Effector memory CD4-positive, alpha-beta T cell (primary cell): ENCODE results near the gene AAK1.

ENCODE experiments used
- DNase-seq, 3 donors: peaks; one replicate each; pipeline ENCODE4 v3.0.0-alpha.2; 2020
- H3K27ac ChIP-seq: 2 replicates; pipeline ENCODE4 v1.7.0; 2013; ENCODE audit warnings: mild to moderate bottlenecking, low read length, moderate library complexity; ENCODE audit not compliant: insufficient read depth, poor library complexity, severe bottlenecking
- H3K27me3 ChIP-seq: replicated peaks from 2 replicates; pipeline ENCODE4 v1.7.0; 2013; ENCODE audit warnings: mild to moderate bottlenecking, low read length; ENCODE audit not compliant: insufficient read depth, control insufficient read depth, poor library complexity, severe bottlenecking
- H3K36me3 ChIP-seq: 2 replicates; pipeline ENCODE4 v1.7.0; 2013; ENCODE audit warnings: mild to moderate bottlenecking, low read length, moderate library complexity; ENCODE audit not compliant: control insufficient read depth, insufficient read depth
- H3K4me1 ChIP-seq: 2 replicates; pipeline ENCODE4 v1.7.0; 2013; ENCODE audit warnings: low read length, mild to moderate bottlenecking; ENCODE audit not compliant: control insufficient read depth, insufficient read depth, poor library complexity, severe bottlenecking
- H3K4me3 ChIP-seq: 2 replicates; pipeline ENCODE4 v1.7.0; 2013; ENCODE audit warnings: low read length, low read depth, mild to moderate bottlenecking; ENCODE audit not compliant: insufficient read depth, poor library complexity, severe bottlenecking
- H3K9me3 ChIP-seq: 2 replicates; pipeline ENCODE4 v1.7.0; 2013; ENCODE audit warnings: mild to moderate bottlenecking, low read length, moderate library complexity; ENCODE audit not compliant: control insufficient read depth

The AAK1 gene

GRCh38 chr2:69620870-69621269 lies 22.7 kb downstream of the AAK1 start:
- H3K4me3 ChIP-seq, result no peak overlapping the region
- peaks cover 82% of the 10 kb centered on the region for H3K4me1 ChIP-seq
- H3K27me3 ChIP-seq, result no peaks in the 10 kb centered on the region
- H3K27ac ChIP-seq, result peak overlapping the region; percentile 13
- H3K36me3 ChIP-seq, result no peaks in the 10 kb centered on the region
- H3K9me3 ChIP-seq, result no peaks in the 10 kb centered on the region
- no peak for DNase-seq

GRCh38 chr2:69619725-69620124 lies 23.8 kb downstream of the AAK1 start:
- Histone ChIP-seq H3K9me3 (no peaks in the 10 kb centered on the region), H3K4me3 (peak overlapping the region; percentile 9), H3K27ac (peak overlapping the region; percentile 30), H3K36me3 (peaks cover 4% of the 10 kb centered on the region), H3K4me1 (peaks cover 76% of the 10 kb centered on the region), H3K27me3 (no peaks in the 10 kb centered on the region)
- no peak for DNase-seq

- no peak overlapping the region for H3K27ac ChIP-seq
- H3K27me3 ChIP-seq, result no peaks in the 10 kb centered on the region
- H3K4me1 ChIP-seq, result peaks cover 69% of the 10 kb centered on the region
- peaks cover 18% of the 10 kb centered on the region for H3K36me3 ChIP-seq
- DNase-seq, result no peak
- H3K9me3 ChIP-seq, result no peaks in the 10 kb centered on the region
- no peak overlapping the region for H3K4me3 ChIP-seq
Observed at GRCh38 chr2:69618362-69618761, 25.2 kb downstream of the AAK1 start.

GRCh38 chr2:69617744-69618143 lies 25.8 kb downstream of the AAK1 start:
- no peak for DNase-seq
- Histone ChIP-seq H3K4me1 (peaks cover 66% of the 10 kb centered on the region), H3K4me3 (no peak overlapping the region), H3K36me3 (peaks cover 19% of the 10 kb centered on the region), H3K27ac (no peak overlapping the region), H3K9me3 (no peaks in the 10 kb centered on the region), H3K27me3 (no peaks in the 10 kb centered on the region)

- peak; percentile 17 to 42 (median 37) for DNase-seq
Observed at GRCh38 chr2:69616755-69617154, 26.8 kb downstream of the AAK1 start.

GRCh38 chr2:69615969-69616368 lies 27.6 kb downstream of the AAK1 start:
- Histone ChIP-seq H3K27ac (no peak overlapping the region), H3K9me3 (no peaks in the 10 kb centered on the region), H3K4me3 (no peak overlapping the region), H3K4me1 (peaks cover 52% of the 10 kb centered on the region), H3K36me3 (peaks cover 22% of the 10 kb centered on the region), H3K27me3 (no peaks in the 10 kb centered on the region)
- no peak for DNase-seq

More at GRCh38 chr2:69616755-69617154, 26.8 kb downstream of the AAK1 start:
- Histone ChIP-seq H3K4me1 (peaks cover 60% of the 10 kb centered on the region), H3K36me3 (peaks cover 22% of the 10 kb centered on the region), H3K27ac (no peak overlapping the region), H3K27me3 (no peaks in the 10 kb centered on the region), H3K9me3 (no peaks in the 10 kb centered on the region), H3K4me3 (no peak overlapping the region)

GRCh38 chr2:69615078-69615625 lies 28.4 kb downstream of the AAK1 start:
- H3K27ac ChIP-seq, result no peak overlapping the region
- DNase-seq, result no peak

GRCh38 chr2:69612707-69613106 lies 30.8 kb downstream of the AAK1 start:
- H3K9me3 ChIP-seq, result no peaks in the 10 kb centered on the region
- H3K27me3 ChIP-seq, result no peaks in the 10 kb centered on the region
- peaks cover 22% of the 10 kb centered on the region for H3K36me3 ChIP-seq
- H3K27ac ChIP-seq, result no peak overlapping the region
- H3K4me3 ChIP-seq, result no peak overlapping the region
- DNase-seq, result no peak
- H3K4me1 ChIP-seq, result peaks cover 31% of the 10 kb centered on the region

More at GRCh38 chr2:69615078-69615625, 28.4 kb downstream of the AAK1 start:
- peaks cover 22% of the 10 kb centered on the region for H3K36me3 ChIP-seq
- no peaks in the 10 kb centered on the region for H3K9me3 ChIP-seq
- H3K27me3 ChIP-seq, result no peaks in the 10 kb centered on the region
- H3K4me3 ChIP-seq, result no peak overlapping the region
- peaks cover 48% of the 10 kb centered on the region for H3K4me1 ChIP-seq

- no peak for DNase-seq
- Histone ChIP-seq H3K4me1 (peaks cover 28% of the 10 kb centered on the region), H3K27me3 (no peaks in the 10 kb centered on the region), H3K27ac (no peak overlapping the region), H3K36me3 (peaks cover 22% of the 10 kb centered on the region), H3K9me3 (no peaks in the 10 kb centered on the region), H3K4me3 (no peak overlapping the region)
Observed at GRCh38 chr2:69612200-69612599, 31.3 kb downstream of the AAK1 start.

- Histone ChIP-seq H3K9me3 (no peaks in the 10 kb centered on the region), H3K27ac (no peak overlapping the region), H3K4me3 (no peak overlapping the region), H3K4me1 (peaks cover 24% of the 10 kb centered on the region), H3K36me3 (peaks cover 8% of the 10 kb centered on the region), H3K27me3 (no peaks in the 10 kb centered on the region)
- DNase-seq, result no peak
Observed at GRCh38 chr2:69608109-69608508, 35.4 kb downstream of the AAK1 start.
